Smooth muscle cell (in vitro differentiated cells): ENCODE results near the gene MACROD2. TPM values are rescaled to one million over a fixed set of nuclear protein-coding genes. Genes with fewer than 3 reads are reported as not detected.

ENCODE experiments used
- DNase-seq: peaks from one replicate; lab custom pipeline; 2025; ENCODE audit not compliant: unreplicated experiment; lab: John Stamatoyannopoulos, UW
- H2AFZ ChIP-seq: fragments of 200-600 bp; sonication (generic); 2 replicates; pipeline ENCODE4 v1.6.0; 2016; ENCODE audit warnings: antibody characterized with exemption, low read depth, mild to moderate bottlenecking
- H3F3A ChIP-seq: fragments of 200-600 bp; sonication (generic); 2 replicates; pipeline ENCODE4 v1.6.0; 2017; ENCODE audit warnings: antibody characterized with exemption, low read depth
- H3K27ac ChIP-seq: fragments of 200-600 bp; sonication (generic); 2 replicates; pipeline ENCODE4 v1.5.1; 2016; ENCODE audit warnings: low read depth, mild to moderate bottlenecking
- H3K27me3 ChIP-seq: fragments of 200-600 bp; sonication (generic); 2 replicates; pipeline ENCODE4 v1.6.1; 2016; ENCODE audit warnings: low read depth, mild to moderate bottlenecking
- H3K36me3 ChIP-seq: fragments of 200-600 bp; sonication (generic); 2 replicates; pipeline ENCODE4 v1.5.1; 2016; ENCODE audit warnings: low read depth
- H3K4me1 ChIP-seq: fragments of 200-600 bp; sonication (generic); 2 replicates; pipeline ENCODE4 v1.5.1; 2016; ENCODE audit warnings: low read depth
- H3K4me2 ChIP-seq: fragments of 200-600 bp; sonication (generic); 2 replicates; pipeline ENCODE4 v1.6.0; 2016; ENCODE audit warnings: mild to moderate bottlenecking
- H3K4me3 ChIP-seq: fragments of 200-600 bp; sonication (generic); 2 replicates; pipeline ENCODE4 v1.5.1; 2016; ENCODE audit warnings: mild to moderate bottlenecking
- H3K79me2 ChIP-seq: fragments of 200-600 bp; sonication (generic); 2 replicates; pipeline ENCODE4 v1.6.0; 2016; ENCODE audit warnings: low read depth, mild to moderate bottlenecking
- H3K9ac ChIP-seq: fragments of 200-600 bp; sonication (generic); 2 replicates; pipeline ENCODE4 v1.6.0; 2016; ENCODE audit warnings: low read depth
- H3K9me3 ChIP-seq: fragments of 200-600 bp; sonication (generic); replicated peaks from 2 replicates; pipeline ENCODE4 v1.5.1; 2016; ENCODE audit warnings: low read depth
- H4K20me1 ChIP-seq: fragments of 200-600 bp; sonication (generic); 2 replicates; pipeline ENCODE4 v1.6.0; 2016; ENCODE audit warnings: low read depth
- WGBS: methylation state at CpG from one replicate; pipeline ENCODE4 v1.1.7; 2016; ENCODE audit warnings: low lambda C conversion rate; 5-methylcytosine and 5-hydroxymethylcytosine counted together
- polyA plus RNA-seq: library from polyadenylated mRNA; unstranded; fragments of >200 nt; fragmentation: Nextera tagmentation; extraction: Ambion mirVana; gene quantifications from 2 replicates; pipeline ENCODE4 v1.2.1, GENCODE V29; 2016
- total RNA-seq: library from RNA; depleted of rRNA; stranded (reverse); fragments of >200 nt; gene quantifications from 2 replicates; pipeline ENCODE4 v1.2.3, GENCODE V29; 2014
- TF ChIP-seq, protein P1 (sequence below): fragments of 200-600 bp; sonication (generic); IDR thresholded peaks from 2 replicates; pipeline ENCODE4 v1.5.1; 2017; ENCODE audit warnings: borderline replicate concordance, mild to moderate bottlenecking, antibody characterized with exemption; ENCODE audit not compliant: insufficient read depth, poor library complexity, severe bottlenecking

Gene MACROD2
- total and polyA plus RNA-seq, 2 experiments from 2014 or later = 0.04 to 0.32 TPM

DNA sequence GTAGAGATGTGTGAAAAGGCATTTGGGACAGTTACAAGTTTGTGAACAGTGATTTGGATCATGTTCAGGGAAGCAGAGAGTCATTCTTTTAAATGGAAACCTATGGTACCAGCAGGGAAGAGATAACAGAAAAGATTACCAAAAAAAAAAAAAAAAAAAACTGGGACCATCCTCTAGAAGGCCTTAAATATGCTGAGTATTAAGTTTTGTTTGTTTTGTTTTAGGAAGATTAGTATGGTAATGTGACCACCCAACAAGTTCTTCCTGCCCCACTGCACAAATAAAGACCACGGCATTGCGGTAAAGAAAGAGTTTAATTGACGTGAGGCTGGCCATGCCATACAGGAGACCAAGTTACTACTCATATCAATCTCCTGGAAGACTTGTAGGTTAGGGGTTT lies 1631.8 kb downstream of the MACROD2 start:
- no peak overlapping the region for H3K9ac ChIP-seq
- H3K79me2 ChIP-seq = no peaks in the 10 kb centered on the region
- DNase-seq = no peak
- H4K20me1 ChIP-seq = no peaks in the 10 kb centered on the region
- no peak overlapping the region for H2AFZ ChIP-seq
- WGBS = 97% methylated on average over 3 of the region's 3 CpGs
- no peak overlapping the region for H3K4me3 ChIP-seq
- no peaks in the 10 kb centered on the region for H3F3A ChIP-seq
- H3K4me1 ChIP-seq = no peaks in the 10 kb centered on the region
- no peaks in the 10 kb centered on the region for H3K36me3 ChIP-seq
- no peaks in the 10 kb centered on the region for H3K27me3 ChIP-seq
- TF ChIP-seq, protein P1, sequence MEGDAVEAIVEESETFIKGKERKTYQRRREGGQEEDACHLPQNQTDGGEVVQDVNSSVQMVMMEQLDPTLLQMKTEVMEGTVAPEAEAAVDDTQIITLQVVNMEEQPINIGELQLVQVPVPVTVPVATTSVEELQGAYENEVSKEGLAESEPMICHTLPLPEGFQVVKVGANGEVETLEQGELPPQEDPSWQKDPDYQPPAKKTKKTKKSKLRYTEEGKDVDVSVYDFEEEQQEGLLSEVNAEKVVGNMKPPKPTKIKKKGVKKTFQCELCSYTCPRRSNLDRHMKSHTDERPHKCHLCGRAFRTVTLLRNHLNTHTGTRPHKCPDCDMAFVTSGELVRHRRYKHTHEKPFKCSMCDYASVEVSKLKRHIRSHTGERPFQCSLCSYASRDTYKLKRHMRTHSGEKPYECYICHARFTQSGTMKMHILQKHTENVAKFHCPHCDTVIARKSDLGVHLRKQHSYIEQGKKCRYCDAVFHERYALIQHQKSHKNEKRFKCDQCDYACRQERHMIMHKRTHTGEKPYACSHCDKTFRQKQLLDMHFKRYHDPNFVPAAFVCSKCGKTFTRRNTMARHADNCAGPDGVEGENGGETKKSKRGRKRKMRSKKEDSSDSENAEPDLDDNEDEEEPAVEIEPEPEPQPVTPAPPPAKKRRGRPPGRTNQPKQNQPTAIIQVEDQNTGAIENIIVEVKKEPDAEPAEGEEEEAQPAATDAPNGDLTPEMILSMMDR = no peak
- H3K4me2 ChIP-seq = no peak overlapping the region
- no peak overlapping the region for H3K27ac ChIP-seq
- H3K9me3 ChIP-seq = no peaks in the 10 kb centered on the region

DNA sequence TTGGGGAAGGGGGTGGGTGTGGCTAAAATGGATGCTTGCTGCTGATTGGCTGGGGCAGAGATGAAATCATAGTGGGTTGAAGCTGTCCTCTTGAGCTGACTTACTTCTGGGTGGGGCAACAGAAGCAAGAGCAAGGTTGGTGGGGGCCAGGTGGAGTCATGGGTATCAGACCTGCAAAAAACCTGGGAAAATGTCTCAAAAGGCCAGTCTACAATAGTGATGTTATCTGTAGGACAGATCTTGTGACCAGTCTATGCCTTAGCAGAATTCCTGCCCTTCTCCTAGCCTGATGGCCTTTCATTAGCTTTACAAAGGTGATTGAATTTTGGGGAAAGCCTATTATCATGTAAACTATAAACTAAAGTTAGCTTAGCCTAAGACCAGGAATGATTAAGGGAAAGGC lies 1632.2 kb downstream of the MACROD2 start:
- H3K27ac ChIP-seq = no peak overlapping the region
- no peaks in the 10 kb centered on the region for H3K36me3 ChIP-seq
- no peaks in the 10 kb centered on the region for H3K9me3 ChIP-seq
- H3K27me3 ChIP-seq = no peaks in the 10 kb centered on the region
- no peak overlapping the region for H2AFZ ChIP-seq
- no peak overlapping the region for H3K4me3 ChIP-seq
- no peak overlapping the region for H3K9ac ChIP-seq
- H3K4me2 ChIP-seq = no peak overlapping the region
- DNase-seq = no peak
- TF ChIP-seq, protein P1 = no peak
- no peaks in the 10 kb centered on the region for H3K79me2 ChIP-seq
- no peaks in the 10 kb centered on the region for H3F3A ChIP-seq
- no peaks in the 10 kb centered on the region for H4K20me1 ChIP-seq
- no peaks in the 10 kb centered on the region for H3K4me1 ChIP-seq

DNA sequence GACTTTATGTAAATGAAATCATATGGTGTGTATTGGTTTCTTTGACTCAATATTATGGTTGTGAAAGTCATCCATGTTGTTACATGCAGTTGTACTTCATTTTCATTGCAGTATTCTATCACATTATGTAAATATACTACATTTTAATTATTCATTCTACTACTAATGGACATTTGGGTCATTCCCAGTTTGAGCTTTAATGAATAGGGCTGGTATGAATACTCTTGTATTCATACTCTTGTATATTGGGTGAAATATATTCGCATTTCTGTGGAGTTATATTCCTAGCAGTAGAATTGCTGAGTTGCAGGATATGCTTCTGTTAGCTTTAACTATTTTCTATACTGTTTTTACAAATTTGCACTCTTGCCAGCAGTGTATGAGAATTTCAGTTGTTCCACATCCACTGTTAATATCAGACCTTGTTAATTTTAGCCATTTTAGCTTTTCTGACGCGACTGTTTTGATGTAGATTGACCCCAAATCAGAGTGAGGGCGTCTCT lies 1633.6 kb downstream of the MACROD2 start:
- Histone ChIP-seq H2AFZ (no peak overlapping the region), H3K27me3 (no peaks in the 10 kb centered on the region)
- 90% methylated on average over 4 of the region's 4 CpGs for WGBS

DNA sequence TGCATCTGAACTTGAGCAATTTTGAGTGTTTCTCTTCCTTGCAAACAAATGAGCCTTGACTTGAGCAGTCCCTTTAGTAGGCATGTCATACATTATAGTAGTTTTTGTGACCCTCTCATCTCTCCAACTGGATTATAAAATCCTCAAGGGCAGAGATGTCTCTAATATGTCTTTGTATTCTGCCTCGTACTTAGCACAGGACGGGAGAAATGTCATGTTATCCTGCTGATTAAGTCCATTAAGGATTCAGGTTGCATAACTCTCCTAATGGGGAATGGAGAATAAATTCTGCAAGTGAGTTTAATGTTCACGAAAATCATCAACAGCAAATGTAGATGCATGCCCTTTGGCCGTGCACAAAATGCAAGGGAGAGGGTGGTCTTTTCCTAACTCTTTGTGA lies 1635.0 kb downstream of the MACROD2 start:
- H3K4me2 ChIP-seq = no peak overlapping the region
- no peaks in the 10 kb centered on the region for H3K79me2 ChIP-seq
- no peaks in the 10 kb centered on the region for H4K20me1 ChIP-seq
- no peak overlapping the region for H3K4me3 ChIP-seq
- no peak overlapping the region for H3K9ac ChIP-seq
- DNase-seq = no peak
- WGBS = 62% methylated on average over 4 of the region's 4 CpGs
- H3K4me1 ChIP-seq = no peaks in the 10 kb centered on the region
- H3K27me3 ChIP-seq = no peaks in the 10 kb centered on the region
- peak overlapping the region; percentile 7 for H2AFZ ChIP-seq
- TF ChIP-seq, protein P1 = no peak
- H3K36me3 ChIP-seq = no peaks in the 10 kb centered on the region
- H3K27ac ChIP-seq = no peak overlapping the region
- no peaks in the 10 kb centered on the region for H3K9me3 ChIP-seq
- no peaks in the 10 kb centered on the region for H3F3A ChIP-seq

More for the DNA sequence above, 1633.6 kb downstream of the MACROD2 start:
- Histone ChIP-seq H3K4me1 (no peaks in the 10 kb centered on the region), H3K36me3 (no peaks in the 10 kb centered on the region), H3K79me2 (no peaks in the 10 kb centered on the region), H3K9me3 (no peaks in the 10 kb centered on the region), H3K9ac (no peak overlapping the region), H3K4me2 (no peak overlapping the region), H4K20me1 (no peaks in the 10 kb centered on the region), H3F3A (no peaks in the 10 kb centered on the region), H3K27ac (no peak overlapping the region), H3K4me3 (no peak overlapping the region)
- no peak for DNase-seq
- TF ChIP-seq, protein P1 = no peak
